ENCODE measurements around the gene ELAVL4. TPM values are rescaled to one million over a fixed set of nuclear protein-coding genes. Genes with fewer than 3 reads are reported as not detected.

Gene ELAVL4
- total RNA-seq, 2 donors from 2014 or later, result 0.18 to 4.0 TPM

DNA sequence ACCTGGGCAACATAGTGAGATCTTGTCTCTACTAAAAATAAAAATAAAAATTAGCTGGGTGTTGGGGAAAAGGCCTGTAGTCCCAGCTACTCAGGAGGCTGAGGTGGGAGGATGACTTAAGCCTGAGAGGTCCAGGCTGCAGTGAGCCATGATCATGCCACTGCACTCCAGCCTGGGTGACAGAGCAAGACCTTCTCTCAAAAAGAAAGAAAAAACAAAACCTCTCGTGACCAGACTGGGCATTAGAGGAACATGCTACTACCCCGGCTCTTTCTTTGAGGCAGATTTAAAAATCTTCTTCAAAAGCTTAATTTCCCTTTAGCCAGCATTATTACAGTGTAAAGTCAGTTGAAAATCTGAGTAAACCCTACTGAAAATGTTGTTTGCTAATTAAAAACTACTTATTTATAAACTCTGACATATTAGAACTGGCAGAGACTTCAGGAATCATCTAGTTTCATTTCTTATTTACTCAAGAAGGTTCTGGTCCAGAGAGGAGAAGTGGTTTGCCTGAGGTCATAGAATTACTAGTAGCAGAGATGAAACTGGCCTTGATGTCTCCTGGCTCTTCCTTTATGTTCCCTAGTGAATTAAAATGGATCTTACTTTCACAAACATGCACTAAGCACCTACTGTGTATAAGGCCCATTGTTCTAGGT lies 11.6 kb upstream of the ELAVL4 start:
- DNase-seq (ENCODE audit: low spot score), result no peak
- intact Hi-C loops (cut with DNase I), result no loop called here
- Histone ChIP-seq H3K4me3 (no peak overlapping the region), H3K27me3 (replicated peaks; ENCODE audit: insufficient read depth) (no peaks in the 10 kb centered on the region), H3K9me3 (no peaks in the 10 kb centered on the region), H3K36me3 (no peaks in the 10 kb centered on the region), H3K27ac (no peak overlapping the region), H3K4me1 (replicated peaks) (no peaks in the 10 kb centered on the region)
- 85% methylated on average over 2 of the region's 2 CpGs for WGBS
- TF ChIP-seq POLR2AphosphoS5 (IDR thresholded peaks at IDR 0.05) (no peak), POLR2A (IDR thresholded peaks at IDR 0.05) (no peak)
- TF ChIP-seq, protein P1, sequence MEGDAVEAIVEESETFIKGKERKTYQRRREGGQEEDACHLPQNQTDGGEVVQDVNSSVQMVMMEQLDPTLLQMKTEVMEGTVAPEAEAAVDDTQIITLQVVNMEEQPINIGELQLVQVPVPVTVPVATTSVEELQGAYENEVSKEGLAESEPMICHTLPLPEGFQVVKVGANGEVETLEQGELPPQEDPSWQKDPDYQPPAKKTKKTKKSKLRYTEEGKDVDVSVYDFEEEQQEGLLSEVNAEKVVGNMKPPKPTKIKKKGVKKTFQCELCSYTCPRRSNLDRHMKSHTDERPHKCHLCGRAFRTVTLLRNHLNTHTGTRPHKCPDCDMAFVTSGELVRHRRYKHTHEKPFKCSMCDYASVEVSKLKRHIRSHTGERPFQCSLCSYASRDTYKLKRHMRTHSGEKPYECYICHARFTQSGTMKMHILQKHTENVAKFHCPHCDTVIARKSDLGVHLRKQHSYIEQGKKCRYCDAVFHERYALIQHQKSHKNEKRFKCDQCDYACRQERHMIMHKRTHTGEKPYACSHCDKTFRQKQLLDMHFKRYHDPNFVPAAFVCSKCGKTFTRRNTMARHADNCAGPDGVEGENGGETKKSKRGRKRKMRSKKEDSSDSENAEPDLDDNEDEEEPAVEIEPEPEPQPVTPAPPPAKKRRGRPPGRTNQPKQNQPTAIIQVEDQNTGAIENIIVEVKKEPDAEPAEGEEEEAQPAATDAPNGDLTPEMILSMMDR (IDR thresholded peaks at IDR 0.05), result no peak

DNA sequence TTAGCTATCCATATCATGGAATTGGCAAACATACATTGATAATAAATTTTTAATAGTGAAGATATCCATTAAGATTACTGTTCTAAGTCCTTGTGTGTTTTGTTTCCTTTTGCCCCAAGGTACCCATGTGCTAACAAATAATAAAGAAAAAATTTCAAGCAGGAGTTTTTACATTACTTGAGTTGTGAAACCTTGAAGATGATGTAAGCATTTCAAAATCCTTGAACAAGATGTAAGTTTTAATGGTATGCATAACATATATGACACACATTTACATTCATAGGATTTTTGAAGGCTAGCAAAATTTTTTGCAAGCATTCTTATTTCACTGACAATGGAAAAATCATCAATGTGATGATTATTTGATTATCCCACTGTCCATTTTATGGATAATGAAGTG lies 10.9 kb upstream of the ELAVL4 start:
- H3K27ac ChIP-seq, result no peak overlapping the region
- no peak overlapping the region for H3K4me3 ChIP-seq
- H3K36me3 ChIP-seq, result no peaks in the 10 kb centered on the region
- intact Hi-C loops (cut with DNase I), result no loop called here
- H3K27me3 ChIP-seq (replicated peaks; ENCODE audit: insufficient read depth), result no peaks in the 10 kb centered on the region
- no peak for DNase-seq (ENCODE audit: low spot score)
- no peaks in the 10 kb centered on the region for H3K9me3 ChIP-seq
- TF ChIP-seq POLR2A (IDR thresholded peaks at IDR 0.05) (no peak), POLR2AphosphoS5 (IDR thresholded peaks at IDR 0.05) (no peak)
- TF ChIP-seq, protein P1 (IDR thresholded peaks at IDR 0.05), result no peak
- H3K4me1 ChIP-seq (replicated peaks), result no peaks in the 10 kb centered on the region

- no peak overlapping the region for H3K4me3 ChIP-seq
- H3K27me3 ChIP-seq (replicated peaks; ENCODE audit: insufficient read depth), result no peaks in the 10 kb centered on the region
- no peaks in the 10 kb centered on the region for H3K4me1 ChIP-seq (replicated peaks)
- WGBS, result 17% methylated on average over 2 of the region's 2 CpGs
- no peak for TF ChIP-seq POLR2A (IDR thresholded peaks at IDR 0.05)
- no peak for TF ChIP-seq POLR2AphosphoS5 (IDR thresholded peaks at IDR 0.05)
- TF ChIP-seq, protein P1 (IDR thresholded peaks at IDR 0.05), result no peak
- no peaks in the 10 kb centered on the region for H3K36me3 ChIP-seq
- no peak overlapping the region for H3K27ac ChIP-seq
- intact Hi-C loops (cut with DNase I), result no loop called here
- DNase-seq (ENCODE audit: low spot score), result no peak
- no peaks in the 10 kb centered on the region for H3K9me3 ChIP-seq
Observed at GRCh38 chr1:50098591-50099021, 10.1 kb upstream of the ELAVL4 start.

GRCh38 chr1:50099654-50100053 lies 9.1 kb upstream of the ELAVL4 start:
- DNase-seq (ENCODE audit: low spot score), result no peak
- H3K4me3 ChIP-seq, result no peak overlapping the region
- H3K9me3 ChIP-seq, result no peaks in the 10 kb centered on the region
- no peak for TF ChIP-seq POLR2A (IDR thresholded peaks at IDR 0.05)
- no peak for TF ChIP-seq POLR2AphosphoS5 (IDR thresholded peaks at IDR 0.05)
- TF ChIP-seq, protein P1 (IDR thresholded peaks at IDR 0.05), result no peak
- intact Hi-C loops (cut with DNase I), result no loop called here
- no peaks in the 10 kb centered on the region for H3K4me1 ChIP-seq (replicated peaks)
- 84% methylated on average over 1 of the region's 1 CpG for WGBS
- no peaks in the 10 kb centered on the region for H3K36me3 ChIP-seq
- no peak overlapping the region for H3K27ac ChIP-seq
- H3K27me3 ChIP-seq (replicated peaks; ENCODE audit: insufficient read depth), result no peaks in the 10 kb centered on the region

- Histone ChIP-seq H3K36me3 (no peaks in the 10 kb centered on the region), H3K4me3 (no peak overlapping the region), H3K9me3 (no peaks in the 10 kb centered on the region), H3K4me1 (replicated peaks) (no peaks in the 10 kb centered on the region), H3K27ac (no peak overlapping the region), H3K27me3 (replicated peaks; ENCODE audit: insufficient read depth) (no peaks in the 10 kb centered on the region)
- intact Hi-C loops (cut with DNase I), result no loop called here
- WGBS, result 66% methylated on average over 7 of the region's 7 CpGs
- TF ChIP-seq POLR2A (IDR thresholded peaks at IDR 0.05), result no peak
- TF ChIP-seq, protein P1 (IDR thresholded peaks at IDR 0.05), result no peak
- TF ChIP-seq POLR2AphosphoS5 (IDR thresholded peaks at IDR 0.05), result no peak
- no peak for DNase-seq (ENCODE audit: low spot score)
Observed at GRCh38 chr1:50103615-50104081, 5.1 kb upstream of the ELAVL4 start.

Data from prostate gland (tissue), 2 donors.